ENCODE measurements around the gene GCNT4. TPM values are rescaled to one million over a fixed set of nuclear protein-coding genes. Genes with fewer than 3 reads are reported as not detected.

The GCNT4 gene
- total RNA-seq, 1 experiment from 2014 or later = 0.63 TPM

GRCh38 chr5:75045071-75045470 lies 7.3 kb downstream of the GCNT4 start:
- Histone ChIP-seq H3T11ph (ENCODE audit: low read length) (no peak overlapping the region), H3K79me2 (ENCODE audit: insufficient read depth, low read length) (peaks cover 23% of the 10 kb centered on the region), H3K9ac (ENCODE audit: extremely low read depth, insufficient read length, low read length) (no peak overlapping the region), H3K23ac (ENCODE audit: insufficient read length, low read depth, low read length) (no peak overlapping the region), H2AK5ac (ENCODE audit: insufficient read length, low read length) (no peak overlapping the region), H3K27ac (ENCODE audit: insufficient read length, low read depth, low read length) (no peak overlapping the region), H2AFZ (ENCODE audit: low read length) (no peak overlapping the region), H4K20me1 (ENCODE audit: control insufficient read depth, insufficient read depth, insufficient read length) (no peaks in the 10 kb centered on the region), H3K79me1 (ENCODE audit: insufficient read depth, low read depth, low read length, poor library complexity, severe bottlenecking) (no peaks in the 10 kb centered on the region), H4K91ac (ENCODE audit: insufficient read length, low read depth, low read length) (no peak overlapping the region), H2BK12ac (ENCODE audit: insufficient read length, low read depth, low read length) (no peak overlapping the region), H3K4ac (ENCODE audit: low read depth, low read length) (no peak overlapping the region), H4K8ac (replicated peaks; ENCODE audit: insufficient read length, low read depth, low read length) (no peak overlapping the region), H3K4me2 (ENCODE audit: insufficient read depth, insufficient read length, low read length) (no peak overlapping the region), H2BK120ac (ENCODE audit: low read depth, low read length, poor library complexity, severe bottlenecking) (no peak overlapping the region), H2BK15ac (ENCODE audit: low read depth, low read length) (no peak overlapping the region), H3K56ac (ENCODE audit: insufficient read length, low read depth, low read length) (no peak overlapping the region), H3K9me3 (ENCODE audit: control insufficient read depth, low read depth, low read length) (no peaks in the 10 kb centered on the region), H3K4me1 (ENCODE audit: insufficient read depth, low read length) (peaks cover 6% of the 10 kb centered on the region), H2BK5ac (ENCODE audit: insufficient read length, low read length) (no peak overlapping the region), H2BK20ac (ENCODE audit: low read depth, low read length, poor library complexity, severe bottlenecking) (no peak overlapping the region), H3K18ac (ENCODE audit: insufficient read length, low read depth, low read length) (no peak overlapping the region), H3K23me2 (ENCODE audit: insufficient read length, low read depth, low read length, poor library complexity, severe bottlenecking) (no peaks in the 10 kb centered on the region), H3K27me3 (ENCODE audit: insufficient read depth, low read length) (no peaks in the 10 kb centered on the region), H3K14ac (ENCODE audit: insufficient read depth, low read length) (no peak overlapping the region), H4K5ac (ENCODE audit: insufficient read length, low read depth, low read length) (no peak overlapping the region)
- Mint-ChIP-seq H3K4me3 (no peak overlapping the region), H3K27ac (no peak overlapping the region), H3K36me3 (ENCODE audit: insufficient read depth in 1 of 3, low read depth in 3 of 3) (no peaks in the 10 kb centered on the region), H3K27me3 (ENCODE audit: low read depth) (no peaks in the 10 kb centered on the region), H3K9me3 (no peaks in the 10 kb centered on the region), H3K4me1 (peaks cover 1 to 4% of the 10 kb centered on the region in 2 experiments)
- DNase-seq = no peak
- WGBS (ENCODE audit: extremely low coverage, insufficient read length, low lambda C conversion rate) = 100% methylated on average over 1 of the region's 2 CpGs
- TF ChIP-seq CTCF (conservative IDR thresholded peaks at IDR 0.05) = no peak
